Nephron (organoid): ENCODE data around the gene USP53.

Experiments
- H3K27ac Mint-ChIP-seq, 3 experiments: 2 replicates each; pipeline ENCODE4 v1.8.0; 2020; ENCODE audit warnings: mixed read lengths in 3 of 3, mild to moderate bottlenecking in 2 of 3, moderate library complexity in 1 of 3
- H3K27me3 Mint-ChIP-seq: 2 replicates; pipeline ENCODE4 v1.8.0; 2021; ENCODE audit warnings: low read depth, mild to moderate bottlenecking, moderate library complexity, mixed read lengths
- H3K36me3 Mint-ChIP-seq: 2 replicates; pipeline ENCODE4 v1.8.0; 2020; ENCODE audit warnings: low read depth, mixed read lengths
- H3K4me1 Mint-ChIP-seq: 2 replicates; pipeline ENCODE4 v1.8.0; 2020; ENCODE audit warnings: mixed read lengths
- H3K4me3 Mint-ChIP-seq, 3 experiments: 2 replicates each; pipeline ENCODE4 v1.8.0; 2020; ENCODE audit warnings: mild to moderate bottlenecking in 3 of 3, mixed read lengths in 3 of 3, moderate library complexity in 2 of 3
- H3K9me3 Mint-ChIP-seq: 2 replicates; pipeline ENCODE4 v1.8.0; 2020; ENCODE audit warnings: mixed read lengths
- TF ChIP-seq, protein P1 (sequence below), 3 experiments: fragments of 200-600 bp; sonication (generic); IDR thresholded peaks; one replicate each; pipeline ENCODE4 v1.5.0; 2021; ENCODE audit warnings: antibody characterized with exemption in 3 of 3; ENCODE audit not compliant: unreplicated experiment in 3 of 3

The USP53 gene

DNA sequence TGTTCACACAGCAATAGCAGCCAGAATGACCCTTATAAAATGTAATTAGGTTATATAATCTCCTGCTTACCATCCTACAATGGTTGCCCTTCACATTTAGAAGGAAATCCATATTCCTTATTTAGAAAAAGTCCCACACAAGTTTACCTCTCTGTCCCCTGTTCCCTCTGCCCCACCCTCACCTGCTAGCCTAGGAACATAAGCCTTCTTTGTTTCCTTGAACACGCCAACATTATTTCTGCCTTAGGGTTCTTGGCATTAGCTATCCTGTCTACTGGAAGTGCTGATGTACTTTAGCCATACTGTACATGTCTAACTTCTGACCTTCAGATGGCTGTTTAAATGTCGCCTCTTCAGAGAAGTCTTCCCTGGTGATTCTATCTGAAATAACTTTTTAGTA, 28.4 kb upstream of the USP53 start:
- peaks cover 2% of the 10 kb centered on the region for H3K4me1 Mint-ChIP-seq
- TF ChIP-seq, protein P1, sequence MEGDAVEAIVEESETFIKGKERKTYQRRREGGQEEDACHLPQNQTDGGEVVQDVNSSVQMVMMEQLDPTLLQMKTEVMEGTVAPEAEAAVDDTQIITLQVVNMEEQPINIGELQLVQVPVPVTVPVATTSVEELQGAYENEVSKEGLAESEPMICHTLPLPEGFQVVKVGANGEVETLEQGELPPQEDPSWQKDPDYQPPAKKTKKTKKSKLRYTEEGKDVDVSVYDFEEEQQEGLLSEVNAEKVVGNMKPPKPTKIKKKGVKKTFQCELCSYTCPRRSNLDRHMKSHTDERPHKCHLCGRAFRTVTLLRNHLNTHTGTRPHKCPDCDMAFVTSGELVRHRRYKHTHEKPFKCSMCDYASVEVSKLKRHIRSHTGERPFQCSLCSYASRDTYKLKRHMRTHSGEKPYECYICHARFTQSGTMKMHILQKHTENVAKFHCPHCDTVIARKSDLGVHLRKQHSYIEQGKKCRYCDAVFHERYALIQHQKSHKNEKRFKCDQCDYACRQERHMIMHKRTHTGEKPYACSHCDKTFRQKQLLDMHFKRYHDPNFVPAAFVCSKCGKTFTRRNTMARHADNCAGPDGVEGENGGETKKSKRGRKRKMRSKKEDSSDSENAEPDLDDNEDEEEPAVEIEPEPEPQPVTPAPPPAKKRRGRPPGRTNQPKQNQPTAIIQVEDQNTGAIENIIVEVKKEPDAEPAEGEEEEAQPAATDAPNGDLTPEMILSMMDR (IDR thresholded peaks at IDR 0.05; ENCODE audit: unreplicated experiment in 3 of 3) = no peak
- H3K36me3 Mint-ChIP-seq = no peaks in the 10 kb centered on the region
- H3K27me3 Mint-ChIP-seq = no peaks in the 10 kb centered on the region
- H3K9me3 Mint-ChIP-seq = no peaks in the 10 kb centered on the region
- no peak overlapping the region for H3K4me3 Mint-ChIP-seq
- H3K27ac Mint-ChIP-seq = no peak overlapping the region

DNA sequence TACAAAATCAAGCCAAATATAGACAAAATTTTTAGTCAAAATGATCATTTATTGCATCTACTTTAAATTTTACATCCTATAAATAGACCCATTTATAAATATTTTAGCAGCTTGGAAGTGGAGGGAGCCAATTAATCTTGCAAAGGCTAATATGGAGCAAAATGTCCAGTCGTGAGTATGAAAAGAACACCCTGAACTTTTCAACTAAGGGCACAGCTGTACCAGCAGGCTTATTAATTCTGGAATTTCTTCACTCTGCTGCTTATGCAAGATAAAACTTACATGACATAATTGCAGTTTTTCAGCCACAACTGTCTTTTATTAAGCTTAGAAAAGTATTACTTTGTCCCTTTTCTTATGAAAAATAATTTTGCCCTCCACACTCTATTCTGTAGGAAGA, 22.9 kb upstream of the USP53 start:
- no peaks in the 10 kb centered on the region for H3K27me3 Mint-ChIP-seq
- TF ChIP-seq, protein P1 (IDR thresholded peaks at IDR 0.05; ENCODE audit: unreplicated experiment in 3 of 3) = no peak
- H3K4me1 Mint-ChIP-seq = peaks cover 7% of the 10 kb centered on the region
- no peak overlapping the region for H3K4me3 Mint-ChIP-seq
- H3K36me3 Mint-ChIP-seq = no peaks in the 10 kb centered on the region
- H3K27ac Mint-ChIP-seq = peak overlapping the region in 1 of 3 experiments; percentile 29
- H3K9me3 Mint-ChIP-seq = no peaks in the 10 kb centered on the region

- no peaks in the 10 kb centered on the region for H3K36me3 Mint-ChIP-seq
- no peak overlapping the region for H3K27ac Mint-ChIP-seq
- TF ChIP-seq, protein P1 (IDR thresholded peaks at IDR 0.05; ENCODE audit: unreplicated experiment in 3 of 3) = no peak
- H3K9me3 Mint-ChIP-seq = no peaks in the 10 kb centered on the region
- no peaks in the 10 kb centered on the region for H3K27me3 Mint-ChIP-seq
- peaks cover 7% of the 10 kb centered on the region for H3K4me1 Mint-ChIP-seq
- no peak overlapping the region for H3K4me3 Mint-ChIP-seq
Observed at GRCh38 chr4:119190354-119190753, 22.2 kb upstream of the USP53 start.

DNA sequence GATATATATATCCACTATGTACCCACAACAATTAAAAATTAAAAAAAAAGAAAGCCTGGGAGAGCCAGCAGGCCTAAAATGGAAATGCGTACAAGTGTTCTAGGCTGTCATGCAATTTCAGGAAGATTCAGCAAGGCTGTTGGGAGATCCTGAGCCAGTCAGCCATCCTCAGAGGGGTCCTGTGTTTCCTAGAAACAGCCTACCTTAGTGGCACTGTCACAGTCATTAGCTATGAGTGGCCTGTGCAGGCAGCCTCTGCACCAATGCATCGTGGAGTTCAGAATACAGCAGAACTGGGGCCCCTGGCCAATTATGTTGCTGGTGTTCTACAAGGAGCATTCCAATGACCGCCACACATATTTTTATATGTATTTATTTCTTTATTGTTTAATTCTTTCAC, 21.0 kb upstream of the USP53 start:
- peaks cover 7% of the 10 kb centered on the region for H3K4me1 Mint-ChIP-seq
- peaks cover 5% of the 10 kb centered on the region for H3K9me3 Mint-ChIP-seq
- H3K27me3 Mint-ChIP-seq = no peaks in the 10 kb centered on the region
- H3K36me3 Mint-ChIP-seq = no peaks in the 10 kb centered on the region
- H3K4me3 Mint-ChIP-seq = no peak overlapping the region
- H3K27ac Mint-ChIP-seq = no peak overlapping the region
- TF ChIP-seq, protein P1 (IDR thresholded peaks at IDR 0.05; ENCODE audit: unreplicated experiment in 3 of 3) = no peak

DNA sequence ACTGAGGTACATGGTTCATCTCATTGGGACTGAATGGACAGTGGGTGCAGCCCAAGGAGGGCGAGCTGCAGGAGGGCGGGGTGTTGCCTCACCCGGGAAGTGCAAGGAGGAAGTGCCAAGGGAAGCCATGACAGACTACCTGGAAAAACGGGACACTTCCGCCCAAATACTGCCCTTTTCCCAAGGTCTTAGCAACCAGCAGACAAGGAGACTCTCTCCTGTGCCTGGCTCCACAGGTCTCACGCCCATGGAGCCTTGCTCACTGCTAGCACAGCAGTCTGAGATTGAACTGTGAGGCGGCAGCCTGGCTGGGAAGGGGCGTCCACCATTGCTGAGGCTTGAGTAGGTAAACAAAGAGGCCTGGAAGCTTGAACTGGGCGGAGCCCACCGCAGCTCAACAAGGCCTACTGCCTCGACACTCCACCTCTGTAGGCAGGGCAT, 14.7 kb upstream of the USP53 start:
- H3K27ac Mint-ChIP-seq = no peak overlapping the region
- TF ChIP-seq, protein P1 (IDR thresholded peaks at IDR 0.05; ENCODE audit: unreplicated experiment in 3 of 3) = no peak

GRCh38 chr4:119204916-119205315, 7.6 kb upstream of the USP53 start:
- Mint-ChIP-seq H3K27ac (no peak overlapping the region), H3K4me1 (no peaks in the 10 kb centered on the region), H3K36me3 (no peaks in the 10 kb centered on the region), H3K9me3 (peaks cover 17% of the 10 kb centered on the region), H3K4me3 (no peak overlapping the region), H3K27me3 (no peaks in the 10 kb centered on the region)
- TF ChIP-seq, protein P1 (IDR thresholded peaks at IDR 0.05; ENCODE audit: unreplicated experiment in 3 of 3) = no peak

More for the DNA sequence above, 14.7 kb upstream of the USP53 start:
- Mint-ChIP-seq H3K36me3 (no peaks in the 10 kb centered on the region), H3K4me3 (no peak overlapping the region), H3K4me1 (no peaks in the 10 kb centered on the region), H3K9me3 (peaks cover 25% of the 10 kb centered on the region), H3K27me3 (no peaks in the 10 kb centered on the region)
